Measurements from ENCODE around the gene MCU.
"Not testable (repeated sequence)": the region's sequence is repeated elsewhere in the genome, so short reads cannot be mapped to it uniquely, and the experiment has no call there.

The MCU gene

DNA sequence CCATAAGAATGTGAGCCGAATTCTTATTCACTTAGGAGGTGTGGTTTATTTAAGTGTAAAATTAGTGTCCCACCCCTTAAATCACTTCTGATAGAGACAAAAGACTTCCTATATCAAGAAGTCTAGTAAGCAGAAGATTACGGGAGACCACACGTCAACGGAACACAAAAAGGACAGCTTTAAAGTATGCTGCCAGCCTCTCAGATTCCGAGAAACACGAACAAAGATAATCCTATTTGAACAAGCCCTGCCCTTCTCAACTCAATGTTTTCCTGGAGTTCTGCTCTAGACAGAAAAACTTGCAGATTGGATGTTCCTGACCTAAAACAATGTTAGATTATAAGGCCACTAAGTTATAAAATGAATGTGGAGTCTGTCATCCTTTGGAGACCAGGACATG lies 4.9 kb upstream of the MCU start:
- DNase-seq (ENCODE audit: low spot score) = no peak

DNA sequence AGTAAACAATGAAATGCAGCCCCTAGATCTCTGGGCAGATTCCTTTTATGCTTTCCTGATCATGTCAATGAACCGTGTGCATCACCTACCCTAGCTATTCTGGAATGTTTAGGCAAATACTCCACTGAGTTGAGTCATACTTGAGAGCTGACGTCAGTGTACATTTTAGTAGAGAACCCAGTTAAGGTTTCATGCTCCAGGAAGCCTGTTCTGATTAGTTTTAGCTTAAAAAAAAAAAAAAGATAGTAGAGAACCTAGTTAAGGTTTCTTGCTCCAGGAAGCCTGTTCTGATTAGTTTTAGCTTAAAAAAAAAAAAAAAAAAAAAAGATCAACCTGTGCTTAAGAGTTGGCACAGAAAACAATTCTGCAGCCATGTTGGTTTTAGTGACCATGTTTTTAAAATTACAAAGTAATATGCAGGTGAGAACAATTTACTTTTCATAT lies 3.7 kb upstream of the MCU start:
- no peak for DNase-seq (ENCODE audit: low spot score)

DNA sequence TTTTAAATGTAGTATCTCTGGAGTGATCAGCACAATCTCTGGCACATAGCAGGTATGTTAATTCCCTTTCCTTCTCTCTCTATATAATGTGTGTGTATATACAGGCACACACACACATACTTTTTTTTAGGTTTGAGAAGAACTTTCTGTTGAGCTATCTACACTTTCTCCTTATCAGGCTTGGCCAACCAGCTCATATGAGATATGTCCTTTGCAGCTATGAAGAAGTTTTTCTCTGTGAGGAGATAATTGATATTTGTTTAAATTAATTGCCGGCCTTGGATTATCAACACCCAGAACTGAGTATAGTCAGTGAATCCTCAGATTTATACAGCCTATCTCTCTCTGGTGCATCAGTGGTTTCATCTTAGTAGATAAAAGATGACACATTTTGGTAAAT lies 2.3 kb upstream of the MCU start:
- no peak for DNase-seq (ENCODE audit: low spot score)

DNA sequence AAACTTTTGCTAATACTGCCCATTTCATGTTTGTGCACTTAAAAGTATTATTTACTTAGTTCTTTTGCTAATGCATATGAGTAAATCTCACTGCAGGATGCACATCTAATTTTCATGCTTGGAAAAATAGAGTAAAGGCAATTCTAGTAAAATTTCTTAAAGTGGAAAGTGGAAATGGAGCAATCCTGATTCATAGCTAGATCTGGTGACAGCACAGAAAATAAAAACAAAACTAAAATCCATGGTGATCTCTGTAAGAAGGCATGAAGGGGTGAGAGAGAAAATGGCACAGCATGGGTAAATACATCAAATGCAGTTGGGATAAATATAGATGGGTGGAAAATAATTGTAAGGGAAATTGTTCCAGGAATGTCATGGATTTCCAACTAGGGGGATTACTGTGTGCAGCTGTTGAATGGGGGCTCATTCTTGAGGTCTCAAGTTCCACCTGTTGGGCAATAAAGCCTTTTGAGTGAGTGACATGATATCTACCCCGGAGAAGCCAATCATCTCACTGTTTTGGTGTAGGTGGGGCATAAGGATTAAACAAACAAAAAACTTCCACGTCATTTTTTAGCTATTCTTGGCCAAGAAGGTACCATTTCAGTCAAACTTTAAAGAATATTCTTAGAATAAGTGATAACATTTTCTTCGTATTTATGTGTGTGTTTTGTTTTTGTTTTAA lies 1.7 kb upstream of the MCU start:
- no peak for DNase-seq (ENCODE audit: low spot score)

DNA sequence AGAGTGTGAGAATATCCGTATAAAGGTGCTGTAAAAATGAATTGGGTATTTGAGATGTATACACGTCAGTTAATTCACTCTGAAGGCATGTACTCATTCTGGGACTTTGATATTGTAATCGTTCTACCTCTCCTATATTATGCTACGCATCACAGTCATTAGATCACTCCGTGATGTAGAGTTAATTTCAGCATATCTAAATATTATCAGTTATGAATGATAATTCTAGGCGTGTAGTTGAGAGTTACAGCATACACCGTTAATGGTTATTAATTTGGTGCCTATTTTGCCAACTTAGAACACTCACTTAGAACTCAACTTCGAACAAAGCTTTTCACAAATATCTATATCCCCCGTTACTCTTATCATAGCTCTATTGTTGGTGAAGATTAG lies 477 bp upstream of the MCU start:
- DNase-seq (ENCODE audit: low spot score) = no peak

DNA sequence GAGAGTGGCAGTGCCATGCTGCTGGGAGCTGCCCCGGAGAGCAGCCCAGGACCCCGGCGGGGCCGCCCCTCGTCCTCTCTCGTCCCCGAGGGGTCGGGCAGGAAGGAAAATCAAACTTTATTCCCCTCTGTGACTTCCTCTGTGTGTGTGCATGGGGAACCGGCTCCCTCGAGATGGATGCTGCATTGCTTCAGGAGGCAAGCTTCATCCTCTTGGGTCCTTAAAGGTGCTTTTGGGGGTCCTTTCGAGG lies 726 bp downstream of the MCU start:
- no peak for DNase-seq (ENCODE audit: low spot score)

DNA sequence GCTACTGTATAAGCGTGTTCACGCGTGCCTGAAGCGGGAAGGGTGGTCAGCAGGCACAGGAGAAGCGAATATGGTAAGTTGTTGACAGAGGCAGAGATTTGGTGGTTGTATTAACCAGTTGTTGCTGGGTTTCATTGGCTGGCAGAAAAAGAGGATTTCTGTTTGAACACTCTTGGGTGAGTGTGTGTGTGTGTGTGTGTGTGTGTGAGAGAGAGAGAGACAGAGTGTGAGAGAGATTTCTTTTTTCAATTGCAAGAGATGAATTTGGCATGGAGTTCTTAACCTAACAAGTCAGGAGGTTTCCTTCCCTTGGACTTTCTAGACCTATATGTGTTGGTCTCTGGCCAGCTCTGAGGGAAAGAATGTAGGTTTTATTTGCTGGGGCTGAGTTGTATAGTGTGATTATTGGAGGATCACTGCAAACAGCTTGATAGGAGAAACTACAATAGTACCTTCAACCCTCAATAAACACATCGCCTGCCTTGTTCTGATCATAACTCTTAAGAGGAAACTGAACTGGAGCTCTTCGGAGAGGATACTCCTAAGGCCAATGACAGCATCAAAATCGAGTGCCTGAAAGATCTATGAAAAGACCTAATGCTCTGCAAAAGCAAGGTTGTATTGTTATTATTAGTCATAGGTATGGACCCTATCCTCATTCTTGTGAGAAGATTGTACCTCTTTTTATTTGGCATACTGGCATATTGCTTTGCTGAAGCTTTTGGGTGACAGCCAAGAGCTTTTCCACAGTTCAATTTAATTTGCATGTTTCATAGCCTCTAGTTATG lies 1.2 kb downstream of the MCU start:
- no peak for DNase-seq (ENCODE audit: low spot score)

DNA sequence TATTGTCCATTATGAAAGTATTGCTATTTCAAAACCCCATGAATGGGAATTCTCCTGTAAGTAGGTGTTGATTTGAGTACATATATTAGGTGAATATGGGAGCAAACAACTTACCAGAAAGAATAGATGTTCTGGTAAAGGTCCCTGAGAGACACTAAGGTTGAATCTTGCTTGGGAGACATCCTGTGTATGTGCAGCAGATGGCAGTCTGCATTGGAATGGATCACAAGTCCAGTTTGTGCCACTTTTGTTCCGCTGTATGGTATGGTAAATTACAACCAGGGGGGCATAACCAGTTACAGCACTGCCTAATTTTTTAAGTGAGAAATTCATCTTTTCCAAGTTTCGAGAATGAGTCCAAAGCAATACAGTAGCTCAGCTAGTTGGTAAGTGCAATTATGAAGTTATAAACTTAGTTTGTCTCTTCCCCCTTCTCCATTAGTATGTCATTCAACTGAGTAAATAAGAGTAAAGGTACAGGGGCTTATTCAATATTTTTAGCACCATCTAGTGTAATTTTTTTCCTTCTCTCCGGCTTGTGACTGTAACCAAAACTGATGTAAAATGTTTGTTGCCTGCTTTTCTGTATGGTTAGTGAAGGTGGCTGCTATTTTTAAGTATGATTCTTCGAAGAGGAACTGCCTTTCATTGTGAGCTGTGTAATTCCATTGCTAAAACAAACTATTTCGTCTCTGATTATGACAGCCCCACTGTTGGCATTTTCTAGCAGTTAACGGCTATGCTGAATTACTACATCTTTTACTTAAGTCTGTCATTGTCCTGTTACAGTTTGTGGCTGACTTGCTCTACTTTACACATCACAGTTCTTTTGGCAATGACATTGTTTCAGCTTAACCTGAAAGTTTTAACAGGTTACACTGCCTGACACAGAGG lies 2.8 kb downstream of the MCU start:
- peak; percentile 38 for DNase-seq (ENCODE audit: low spot score)

DNA sequence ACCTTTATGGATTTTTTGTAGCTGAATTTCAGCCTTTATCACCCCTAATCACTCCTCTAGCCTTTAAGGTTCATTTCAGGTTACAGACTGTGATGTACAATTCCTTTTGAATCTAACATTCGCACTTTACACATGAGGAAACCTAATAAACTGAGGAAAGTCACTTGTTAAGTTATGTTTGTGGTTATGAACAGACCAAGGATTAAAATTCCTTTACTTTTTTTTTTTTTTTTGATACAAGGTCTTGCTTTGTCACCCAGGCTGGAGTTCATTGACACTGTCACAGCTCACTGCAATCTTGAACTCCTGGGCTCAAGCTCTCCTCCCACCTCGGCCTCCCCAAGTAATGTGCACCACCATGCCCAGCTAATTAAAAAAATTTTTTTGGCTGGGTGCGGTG lies 3.6 kb downstream of the MCU start:
- DNase-seq (ENCODE audit: low spot score) = no peak

DNA sequence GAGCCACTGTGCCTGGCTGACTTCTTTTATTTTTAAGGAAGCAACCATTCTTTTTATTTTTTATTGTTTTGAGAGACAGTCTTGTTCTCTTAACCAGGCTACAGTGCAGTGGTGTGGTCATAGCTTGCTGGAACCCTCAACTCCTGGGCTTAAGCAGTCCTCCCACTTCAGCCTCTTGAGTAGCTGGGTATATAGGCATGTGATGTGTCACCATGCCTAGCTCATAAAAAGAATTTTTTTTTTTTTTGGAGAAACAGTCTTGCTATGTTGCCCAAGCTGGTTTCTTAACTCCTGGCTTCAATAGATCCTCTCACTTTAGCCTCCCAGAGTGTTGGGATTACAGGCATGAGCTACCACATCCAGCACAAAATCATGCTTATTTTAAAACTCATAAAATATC lies 5.8 kb downstream of the MCU start:
- DNase-seq (ENCODE audit: low spot score) = no peak

DNA sequence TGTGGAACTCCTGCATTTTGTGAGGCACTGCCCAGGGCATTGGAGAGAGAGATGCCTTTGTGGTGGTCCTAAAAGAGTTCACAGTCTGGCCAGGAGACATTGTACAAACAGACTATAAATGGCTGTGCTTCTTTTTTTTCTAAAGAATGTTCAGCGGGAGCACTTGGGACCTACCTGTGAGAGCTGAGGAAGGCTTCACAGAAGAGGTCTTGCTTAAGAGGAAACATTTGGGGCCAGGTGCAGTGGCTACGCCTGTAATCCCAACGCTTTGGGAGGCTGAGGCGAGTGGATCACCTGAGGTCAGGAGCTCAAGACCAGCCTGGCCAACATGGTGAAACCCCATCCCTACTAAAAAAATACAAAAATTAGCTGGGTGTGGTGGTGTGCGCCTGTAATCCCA lies 10.5 kb downstream of the MCU start:
- not testable (repeated sequence) for DNase-seq (ENCODE audit: low spot score)

DNA sequence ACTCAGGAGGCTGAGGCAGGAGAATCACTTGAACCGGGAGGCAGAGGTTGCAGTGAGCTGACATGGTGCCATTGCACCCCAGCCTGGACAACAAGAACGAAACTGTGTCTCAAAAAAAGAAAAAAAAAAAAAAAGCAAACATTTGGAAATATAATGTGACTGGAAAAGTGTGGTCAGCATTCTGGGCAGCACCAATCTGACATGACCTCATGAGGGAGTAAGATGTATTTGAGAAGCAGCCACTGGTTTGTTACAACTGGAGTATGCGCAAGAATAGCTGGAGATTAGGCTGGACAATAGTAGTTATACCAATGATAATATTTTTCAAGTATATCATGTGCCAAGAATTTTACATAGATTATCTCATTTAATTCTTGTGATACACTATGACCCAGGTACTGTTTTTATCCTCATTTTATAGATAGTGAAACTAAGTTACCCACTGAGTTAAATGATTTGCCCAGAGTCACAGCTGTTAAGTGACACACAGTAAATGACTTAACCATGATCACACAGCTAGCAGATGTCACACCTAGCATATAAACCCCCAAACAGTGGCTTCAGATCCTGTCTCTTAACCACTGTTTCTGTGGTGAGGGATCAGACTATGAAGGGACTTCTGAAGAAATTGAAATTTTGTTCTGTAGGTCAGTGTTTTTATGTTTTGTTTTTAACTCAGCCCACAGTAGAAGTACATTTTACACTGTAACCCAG lies 11.1 kb downstream of the MCU start:
- DNase-seq (ENCODE audit: low spot score) = no peak

DNA sequence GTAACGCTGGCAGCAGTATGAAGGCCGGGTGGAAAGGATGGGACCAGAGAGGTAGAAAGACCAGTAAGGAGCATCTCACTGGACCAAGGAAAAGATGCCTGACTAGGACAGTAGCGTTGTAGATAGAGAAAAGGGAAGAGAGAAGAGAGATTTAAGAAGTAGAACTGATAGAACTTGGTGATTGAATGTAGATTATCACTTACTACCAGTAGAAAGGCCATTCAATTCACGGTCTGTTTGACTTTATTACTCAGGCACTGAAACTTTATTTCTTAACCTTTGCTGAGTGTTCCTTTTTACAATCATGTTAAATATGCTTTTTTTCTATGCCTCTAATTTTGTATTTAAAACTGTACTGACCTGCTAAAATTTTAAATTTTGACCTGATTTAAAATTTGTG lies 12.2 kb downstream of the MCU start:
- DNase-seq (ENCODE audit: low spot score) = no peak

DNA sequence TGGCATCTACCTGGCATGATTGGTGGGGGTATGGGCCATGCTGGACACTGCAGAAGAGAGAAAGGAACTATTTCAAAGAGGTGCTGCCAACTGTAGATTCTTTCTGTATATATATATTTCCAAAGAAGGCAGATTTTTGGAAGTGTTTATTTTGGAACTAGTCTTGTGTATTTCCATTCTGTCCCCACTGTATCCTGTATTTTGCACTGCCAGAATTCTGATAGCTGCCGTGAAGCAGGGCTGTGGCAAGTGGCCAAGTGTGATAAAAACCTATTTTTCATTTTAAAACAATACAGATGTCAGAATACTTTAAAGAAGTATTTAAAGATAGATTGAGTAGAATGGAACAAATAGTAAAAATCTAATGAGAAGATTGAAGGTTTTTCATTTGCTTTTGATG lies 17.1 kb downstream of the MCU start:
- DNase-seq (ENCODE audit: low spot score) = no peak

DNA sequence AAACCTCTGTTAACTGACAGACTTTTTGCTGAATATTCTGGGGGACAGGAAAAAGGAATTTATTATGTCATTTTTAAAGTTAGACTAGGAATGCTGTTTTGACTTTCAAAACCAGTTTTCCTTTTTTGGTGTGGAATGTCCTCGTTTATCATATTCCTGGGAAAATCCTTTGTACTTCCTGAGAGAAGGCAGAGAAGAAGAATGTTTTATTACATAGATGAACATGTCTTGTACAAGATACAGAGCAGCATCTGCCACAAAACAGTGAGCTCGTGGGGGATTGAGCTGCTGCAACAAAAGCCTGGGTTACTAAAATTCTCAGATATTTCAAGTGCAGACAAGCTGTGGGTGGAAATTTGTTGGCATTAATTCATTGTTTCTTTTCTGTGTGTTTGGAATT lies 20.2 kb downstream of the MCU start:
- DNase-seq (ENCODE audit: low spot score) = no peak

DNA sequence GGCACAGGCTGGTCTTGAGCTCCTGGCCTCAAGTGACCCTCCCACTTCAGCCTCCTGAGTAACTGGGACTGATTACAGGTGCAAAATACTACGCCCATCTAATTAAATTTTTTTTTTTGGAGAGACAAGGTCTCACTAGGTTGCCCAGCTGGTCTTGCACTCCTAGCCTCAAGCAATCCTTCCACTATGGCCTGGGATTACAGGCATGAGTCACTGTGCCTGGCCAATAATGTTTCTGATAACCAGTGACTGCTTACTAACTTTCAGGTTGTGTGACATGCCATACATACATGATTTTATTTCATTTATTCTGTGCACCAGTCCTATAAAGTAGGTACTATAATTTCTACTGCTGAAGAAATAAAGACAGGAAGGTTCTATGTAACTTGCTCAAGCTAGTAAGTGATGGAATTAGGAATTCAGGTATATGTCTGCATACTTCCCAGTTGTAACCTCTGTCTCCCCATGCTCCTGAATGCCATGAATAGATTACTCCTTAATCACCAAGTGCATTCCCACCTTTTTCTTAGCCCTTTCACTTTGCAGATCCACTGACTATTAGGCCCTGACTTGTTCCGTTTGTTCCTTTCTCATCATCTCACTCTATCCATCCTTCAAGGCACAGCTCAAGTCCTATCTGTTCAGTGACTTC lies 28.1 kb downstream of the MCU start:
- no peak for DNase-seq (ENCODE audit: low spot score)

DNA sequence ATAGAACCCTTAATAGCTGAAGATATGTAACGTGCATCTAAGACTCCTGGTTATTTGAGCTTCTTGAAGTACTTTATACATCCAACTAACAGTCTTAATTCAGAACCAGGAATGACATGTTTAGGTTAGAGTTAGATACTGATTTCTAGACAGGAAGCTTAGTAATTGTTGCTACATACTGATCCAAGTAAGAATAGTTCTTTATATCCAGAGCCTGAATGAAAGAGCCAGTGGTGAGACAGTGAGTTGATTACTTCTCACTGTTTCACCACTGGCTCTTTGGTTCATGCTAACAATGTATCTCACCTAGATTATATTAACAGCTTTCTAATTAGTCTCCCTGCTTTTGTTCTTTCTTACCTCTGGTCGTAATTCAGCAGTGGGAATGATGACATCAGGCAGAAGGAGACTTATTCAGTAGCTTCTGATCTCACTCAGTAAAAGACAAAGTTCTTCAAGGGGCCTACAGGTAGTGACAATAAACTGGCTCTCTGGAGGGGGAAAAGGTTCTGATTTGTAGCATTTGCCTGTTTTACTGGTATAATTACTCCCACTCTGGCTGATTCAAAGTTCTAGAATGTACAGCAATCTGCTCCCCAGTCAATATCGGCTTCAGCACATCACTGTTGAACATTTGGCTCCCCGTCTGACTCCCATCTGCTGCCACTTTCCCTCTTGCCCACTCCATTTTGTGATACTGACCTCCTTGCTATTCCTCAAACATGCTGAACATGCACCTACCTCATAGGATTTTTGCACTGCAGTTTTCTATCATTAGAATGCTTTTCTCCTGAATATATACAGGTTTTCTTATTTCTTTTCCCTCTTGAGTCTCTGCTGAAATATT lies 29.1 kb downstream of the MCU start:
- DNase-seq (ENCODE audit: low spot score) = no peak

DNA sequence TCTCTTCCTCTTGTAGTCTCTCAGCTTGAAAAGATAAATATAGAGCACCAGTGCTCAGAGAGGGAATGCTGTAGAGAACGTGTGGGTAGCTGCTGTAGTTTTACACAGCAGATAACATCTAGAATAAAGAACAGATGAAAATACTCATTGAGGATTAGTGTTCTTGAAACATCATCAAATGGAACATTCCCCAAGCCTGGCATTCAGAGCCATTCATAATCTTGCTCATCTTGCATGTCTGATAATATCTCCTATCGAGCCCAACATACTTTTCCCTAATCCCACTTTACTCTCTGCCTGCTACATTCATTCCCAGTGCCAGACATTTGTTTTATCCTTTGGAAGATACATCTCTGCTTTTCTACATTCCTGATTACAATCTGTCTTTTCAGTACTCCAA lies 35.2 kb downstream of the MCU start:
- DNase-seq (ENCODE audit: low spot score) = no peak

DNA sequence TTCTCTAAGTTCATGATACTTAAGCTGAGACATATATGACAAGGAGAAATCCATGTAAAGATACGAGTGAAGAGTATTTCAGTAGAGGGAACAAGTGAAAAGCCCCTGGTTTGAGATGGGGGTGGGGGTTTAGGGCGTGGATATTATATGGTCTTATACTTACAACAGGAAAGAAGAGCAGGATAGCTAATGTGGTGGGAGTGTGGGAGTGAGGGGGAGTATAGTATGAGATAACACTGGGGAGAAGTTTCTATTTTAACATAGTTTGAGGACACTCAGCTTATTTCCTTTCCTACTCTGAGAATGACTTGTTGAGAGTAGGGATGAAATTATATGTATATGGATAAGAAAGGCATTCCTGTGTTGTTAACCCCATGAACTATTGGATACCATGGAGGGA lies 36.5 kb downstream of the MCU start:
- no peak for DNase-seq (ENCODE audit: low spot score)

DNA sequence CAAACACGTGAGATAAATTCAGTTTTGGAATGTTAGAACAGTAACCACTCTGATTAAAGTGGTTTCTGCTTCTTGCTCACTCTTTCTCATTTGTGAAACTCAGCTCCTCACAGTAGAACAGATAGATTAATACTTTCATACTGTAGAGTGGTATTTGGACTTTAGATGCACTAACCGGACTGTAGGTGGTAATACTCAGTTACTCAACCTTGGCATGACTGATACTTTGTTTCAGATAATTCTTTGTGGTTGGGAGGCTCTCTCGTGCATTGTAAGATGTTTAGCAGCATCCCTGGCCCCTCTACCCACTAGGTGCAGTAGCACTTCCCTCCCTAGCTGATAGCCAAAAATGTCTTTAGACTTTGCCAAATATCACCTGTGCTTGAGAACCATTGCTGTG lies 37.6 kb downstream of the MCU start:
- DNase-seq (ENCODE audit: low spot score) = no peak

DNA sequence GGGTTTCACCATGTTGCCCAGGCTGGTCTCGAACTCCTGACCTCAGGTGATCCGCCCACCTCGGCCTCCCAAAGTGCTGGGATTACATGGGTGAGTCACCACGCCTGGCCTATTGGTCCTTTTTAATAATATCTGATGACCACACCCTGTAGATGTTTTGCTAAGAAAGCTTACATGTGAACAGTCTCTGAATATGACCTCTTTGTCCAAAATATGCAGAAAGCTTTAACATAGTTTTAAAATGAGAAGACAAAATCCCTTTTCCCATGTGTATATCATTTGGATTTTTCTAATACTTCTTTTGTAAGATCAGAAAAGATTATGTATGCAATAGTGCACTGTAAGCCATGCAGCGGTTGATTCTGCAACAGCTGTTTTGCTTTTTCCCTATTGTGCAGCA lies 38.5 kb downstream of the MCU start:
- no peak for DNase-seq (ENCODE audit: low spot score)

Measured in kidney capillary endothelial cell (primary cell).